Stimulated activated CD4-positive, alpha-beta T cell treated with anti-CD3 and anti-CD28 coated beads, Interleukin-15, amount 100 ng/mL, for 24 hours (primary cell): Measurements from ENCODE around the gene PDIK1L.

Experiments used
- DNase-seq: peaks from one replicate; pipeline ENCODE4 v3.0.0-alpha.2; 2020

Gene PDIK1L

GRCh38 chr1:26111530-26112406 is at the start of gene PDIK1L:
Gene PDIK1L, plus strand, starts transcription at chr1:26111824. Its CDS starts 2,485 bp downstream, at chr1:26114309.
- peak; percentile 94 for DNase-seq

- no peak for DNase-seq
Observed at GRCh38 chr1:26064553-26064952, 47.1 kb upstream of the PDIK1L start.

- no peak for DNase-seq
Observed at GRCh38 chr1:26066160-26066559, 45.5 kb upstream of the PDIK1L start.

DNA sequence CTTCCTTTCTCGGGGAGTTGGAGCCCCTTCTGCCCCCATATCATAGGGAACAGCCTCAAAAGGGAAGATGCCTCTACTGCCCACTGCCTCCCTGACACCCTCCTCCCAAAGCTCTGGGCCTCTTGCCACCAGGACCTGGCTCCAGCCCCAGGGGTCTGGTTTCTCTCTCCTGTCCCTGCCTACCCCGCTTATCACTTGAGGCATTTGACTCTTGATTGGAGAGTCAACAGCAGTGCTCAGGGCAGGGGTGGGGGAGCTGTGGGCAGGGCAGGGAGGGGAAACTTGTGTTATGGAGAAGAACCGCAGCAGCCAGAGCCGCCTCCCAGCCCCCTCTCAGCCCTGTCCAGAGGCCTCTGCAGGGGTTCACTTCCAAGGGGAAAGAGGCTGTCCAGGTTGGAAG is 44.8 kb upstream of the PDIK1L start:
- no peak for DNase-seq

GRCh38 chr1:26067432-26067911 is 44.2 kb upstream of the PDIK1L start, which contains the start of gene TRIM63:
Gene TRIM63, minus strand, starts transcription at chr1:26067630. Its CDS starts 136 bp downstream, at chr1:26067494.
- no peak for DNase-seq

DNA sequence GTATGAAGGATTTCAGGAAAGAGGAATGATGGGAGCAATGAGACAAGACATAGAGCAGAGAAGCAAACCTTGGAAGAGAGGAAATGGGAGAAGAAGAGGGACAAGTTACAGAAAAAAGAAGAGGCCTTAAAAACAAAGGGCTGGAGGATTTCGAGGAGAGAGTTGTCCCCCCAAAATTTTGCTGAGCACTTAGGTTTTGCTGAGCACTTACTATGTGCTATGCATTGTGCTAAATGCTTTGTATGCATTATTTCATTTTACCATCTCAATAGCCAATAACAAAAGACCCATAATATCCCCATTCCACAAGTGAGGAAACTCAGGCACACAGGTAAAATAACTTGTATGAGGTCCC is 41.7 kb upstream of the PDIK1L start:
- no peak for DNase-seq

DNA sequence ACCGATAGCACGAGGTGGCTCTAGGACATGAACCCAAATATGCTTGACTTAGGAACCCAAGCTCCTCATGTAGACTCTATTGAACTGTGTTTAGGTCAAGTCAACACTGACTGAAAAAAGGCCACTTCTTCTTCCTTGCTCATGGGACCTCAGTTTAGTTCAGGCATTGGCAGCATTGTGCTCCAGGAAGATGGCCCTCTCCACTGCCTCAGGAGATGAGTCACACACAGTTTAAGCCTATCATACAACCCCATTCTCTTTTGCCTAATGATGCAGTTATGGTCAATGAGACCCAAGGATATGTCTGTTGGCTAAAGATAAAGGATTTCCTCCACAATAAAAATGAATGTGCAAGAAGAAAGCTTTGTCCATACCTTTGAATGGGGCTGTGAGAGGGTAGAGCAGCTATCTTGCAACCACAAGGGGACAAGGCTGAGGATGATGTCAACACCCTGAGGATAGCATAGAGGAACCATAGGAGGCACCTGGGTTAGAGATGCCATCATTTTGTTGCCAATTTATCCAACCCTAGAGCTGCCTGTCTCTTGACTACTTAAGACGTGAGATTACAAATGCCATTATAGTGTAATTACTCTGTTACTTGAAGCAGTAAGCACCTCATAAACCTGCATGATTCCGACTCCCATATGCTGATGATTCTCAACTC is 41.2 kb upstream of the PDIK1L start:
- no peak for DNase-seq

- no peak for DNase-seq
Observed at GRCh38 chr1:26070963-26071342, 40.7 kb upstream of the PDIK1L start.

GRCh38 chr1:26072305-26072704 is 39.3 kb upstream of the PDIK1L start:
- DNase-seq = no peak

- no peak for DNase-seq
Observed at GRCh38 chr1:26075421-26076144, 36.0 kb upstream of the PDIK1L start.

GRCh38 chr1:26077524-26077923 is 34.1 kb upstream of the PDIK1L start:
- no peak for DNase-seq

- no peak for DNase-seq
Observed at GRCh38 chr1:26078286-26079177, 33.1 kb upstream of the PDIK1L start.

DNA sequence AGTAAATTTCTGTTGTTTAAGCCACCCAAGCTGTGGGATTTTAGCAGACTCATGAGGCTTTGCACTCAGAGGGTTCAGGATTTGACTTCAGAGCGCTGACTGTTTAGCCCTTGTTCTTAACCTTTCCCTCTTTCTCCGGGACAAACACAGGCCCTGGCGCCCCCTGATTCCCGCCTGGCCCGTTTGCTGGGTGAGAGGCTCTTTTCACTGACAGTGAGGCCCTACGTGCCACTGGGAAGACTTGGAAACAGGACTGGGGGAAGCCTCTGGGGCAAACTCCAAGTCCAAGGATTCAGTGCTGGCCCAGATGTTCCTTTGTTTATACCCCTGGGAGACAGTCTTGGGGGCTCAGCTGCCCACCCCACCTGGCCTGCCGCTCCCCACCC is 32.5 kb upstream of the PDIK1L start:
- no peak for DNase-seq

- DNase-seq = no peak
Observed at GRCh38 chr1:26079960-26080814, 31.4 kb upstream of the PDIK1L start.

DNA sequence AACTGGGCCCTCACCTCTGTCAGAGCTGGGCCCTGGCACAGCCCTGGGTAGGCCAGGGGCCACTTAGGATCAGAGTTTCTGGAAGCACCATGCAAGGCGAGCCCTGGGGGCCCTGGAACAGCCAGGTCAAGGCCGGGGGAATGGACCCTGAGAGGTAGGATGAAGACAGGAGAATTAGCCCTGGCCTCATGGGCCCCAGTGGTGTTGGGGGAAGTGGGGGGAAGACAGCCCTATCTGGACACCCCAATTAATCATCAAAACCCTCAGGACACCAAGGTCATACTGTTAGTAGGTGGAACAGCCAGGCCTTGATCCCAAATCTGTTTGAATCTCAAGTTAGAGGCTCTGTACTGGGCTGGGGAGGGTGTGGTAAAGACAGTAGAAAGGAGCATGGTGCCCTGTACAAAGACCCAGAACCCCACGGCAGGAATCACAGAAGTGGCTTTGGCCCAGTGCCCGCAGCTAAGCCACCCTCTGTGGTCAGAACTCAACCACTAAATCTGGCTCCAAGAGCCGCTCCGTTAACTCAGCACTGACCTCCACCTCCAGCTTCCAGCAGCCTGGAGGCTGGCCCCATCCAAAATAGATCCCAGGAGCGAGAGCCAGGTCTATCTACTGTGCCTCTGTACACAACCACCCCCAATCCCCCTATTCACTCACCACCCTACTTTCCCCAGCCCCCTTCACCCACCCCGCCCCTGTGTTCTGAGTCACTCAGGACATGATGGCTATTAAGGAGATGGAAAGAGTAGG is 30.2 kb upstream of the PDIK1L start:
- no peak for DNase-seq

DNA sequence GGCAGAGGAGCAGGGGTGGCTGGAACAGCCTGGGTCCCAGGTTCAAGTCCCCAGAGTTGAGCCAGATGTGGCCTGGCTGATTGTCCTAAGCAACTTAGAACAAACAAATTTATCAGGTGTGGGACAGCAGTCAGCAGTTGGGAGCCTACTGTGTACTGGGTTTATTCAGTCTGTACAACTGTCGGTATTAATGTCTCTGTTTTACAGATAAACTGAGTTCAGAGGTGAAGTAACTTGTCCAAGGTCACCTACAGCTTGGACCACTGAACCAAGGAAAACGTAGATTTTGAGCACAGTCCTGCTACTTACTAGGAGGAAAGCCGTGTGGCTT is 29.6 kb upstream of the PDIK1L start:
- no peak for DNase-seq

DNA sequence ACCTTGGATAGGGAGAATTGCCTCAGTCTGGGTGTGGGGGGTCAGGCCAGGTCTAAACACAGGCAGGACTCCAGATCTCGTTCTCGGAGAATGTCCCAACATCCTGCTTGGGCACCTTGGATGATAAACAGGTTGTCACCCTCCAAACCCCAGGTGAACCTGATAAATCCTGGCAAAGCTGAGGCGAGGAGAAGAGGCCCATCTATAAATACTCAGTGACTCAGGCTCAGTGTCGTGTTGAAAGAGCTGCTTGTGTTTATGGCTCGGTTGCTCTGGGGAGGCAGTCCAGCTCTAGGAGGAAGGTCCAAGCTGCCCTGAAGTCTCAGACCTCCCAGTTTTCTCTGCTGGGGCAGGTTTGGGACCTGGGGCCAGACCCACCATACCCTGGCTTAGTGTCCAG is 28.4 kb upstream of the PDIK1L start:
- no peak for DNase-seq

GRCh38 chr1:26084091-26084561 is 27.5 kb upstream of the PDIK1L start:
- DNase-seq = no peak

DNA sequence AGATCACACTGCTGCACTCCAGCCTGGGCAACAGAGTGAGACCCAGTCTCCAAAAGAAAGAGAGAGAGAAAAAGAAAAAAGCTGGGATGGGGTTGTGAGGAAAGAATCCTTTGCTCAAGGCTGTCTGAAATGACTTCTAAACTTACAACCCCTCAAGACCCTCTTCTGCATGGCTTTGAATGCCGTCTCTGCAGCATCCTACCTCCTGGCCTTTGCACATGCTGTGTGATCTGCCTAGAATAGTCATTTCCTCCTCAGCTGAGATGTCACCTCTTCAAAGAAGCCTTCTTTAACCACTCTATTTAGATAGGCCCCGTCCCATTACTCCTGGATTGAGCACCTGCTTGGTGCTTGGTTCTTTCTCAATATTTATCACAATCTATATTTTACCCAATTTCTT is 26.8 kb upstream of the PDIK1L start:
- no peak for DNase-seq

DNA sequence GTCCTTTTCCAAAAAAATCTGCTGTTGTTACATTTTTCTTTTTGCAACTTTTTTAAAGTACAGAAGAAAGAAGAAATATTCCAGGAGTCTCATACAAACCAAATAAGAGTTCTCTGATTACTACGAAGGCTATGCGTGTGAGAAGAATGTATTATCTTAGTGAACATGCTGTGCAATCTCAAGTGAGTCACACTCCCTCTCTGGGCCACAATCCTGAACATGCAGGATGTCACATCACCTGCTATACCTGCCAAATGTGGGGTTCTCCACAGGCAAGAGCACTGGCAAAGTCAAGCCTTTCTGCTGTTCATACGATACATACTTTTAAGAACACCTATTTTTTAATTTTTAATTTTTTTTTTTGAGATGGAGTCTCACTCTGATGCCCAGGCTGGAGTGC is 22.5 kb upstream of the PDIK1L start:
- DNase-seq = no peak

GRCh38 chr1:26090893-26091292 is 20.7 kb upstream of the PDIK1L start:
- no peak for DNase-seq
